LHCN-M2 (cell line): ENCODE results near the gene LCTL. TPM values are rescaled to one million over a fixed set of nuclear protein-coding genes. Genes with fewer than 3 reads are reported as not detected.
"Not testable (repeated sequence)": the region's sequence is repeated elsewhere in the genome, so short reads cannot be mapped to it uniquely, and the experiment has no call there.

ENCODE experiments used
- DNase-seq: peaks from one replicate; pipeline ENCODE4 v3.0.0-alpha.2; 2012; ENCODE audit warnings: low read depth
- total RNA-seq: library from RNA; depleted of rRNA; stranded (reverse); fragments of >200 nt; gene quantifications from 2 replicates; pipeline ENCODE4 v1.2.3, GENCODE V29; 2014; rRNA removed

The LCTL gene
- total RNA-seq, 1 experiment from 2014 or later, result 0.11 TPM

DNA sequence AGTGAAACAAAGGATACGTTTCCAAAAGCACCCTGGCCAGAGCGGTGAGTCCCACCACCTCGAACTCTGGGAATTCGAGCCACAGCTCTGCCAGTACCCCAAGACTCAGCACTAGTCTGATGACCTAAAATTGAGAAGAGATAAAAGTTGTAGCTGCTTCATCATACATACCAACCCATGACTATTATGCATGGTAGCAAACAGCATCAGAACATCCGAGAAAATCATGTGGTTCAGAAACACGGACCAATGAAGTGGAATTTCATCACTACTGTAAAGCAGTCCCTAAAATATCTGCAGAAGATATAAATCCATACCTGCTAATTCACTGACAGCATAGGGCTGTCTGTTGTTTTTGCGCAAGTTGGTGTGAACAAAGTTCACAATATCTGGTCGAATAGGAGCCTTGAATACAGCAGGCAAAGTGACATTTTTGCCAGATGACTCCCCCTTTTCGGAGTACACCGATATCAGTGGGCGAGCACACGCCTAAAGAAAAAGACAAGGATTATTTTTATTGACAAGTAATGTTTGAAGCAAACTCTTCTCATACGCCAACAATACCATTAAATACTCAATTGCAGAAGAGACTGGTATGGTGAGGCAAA lies 62.7 kb downstream of the LCTL start:
- not testable (repeated sequence) for DNase-seq

DNA sequence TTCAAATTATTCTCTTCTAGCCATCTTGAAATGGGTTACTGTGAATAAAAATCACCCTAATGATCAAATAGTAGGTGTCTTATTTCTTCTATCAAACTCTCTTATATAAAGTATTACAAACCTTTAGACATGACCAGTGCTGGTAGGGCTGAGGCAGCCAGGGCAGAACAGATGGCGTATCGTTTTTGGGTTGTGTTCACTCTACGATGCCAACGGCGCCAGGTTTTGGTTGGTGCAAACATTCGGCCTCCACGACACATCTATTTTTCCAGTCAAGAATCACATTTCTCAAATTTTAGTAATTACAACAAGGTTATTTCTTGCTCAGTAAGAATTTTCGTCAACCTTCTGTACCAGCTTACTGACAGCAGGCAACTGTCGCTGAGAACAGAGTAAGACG lies 63.3 kb downstream of the LCTL start:
- no peak for DNase-seq

DNA sequence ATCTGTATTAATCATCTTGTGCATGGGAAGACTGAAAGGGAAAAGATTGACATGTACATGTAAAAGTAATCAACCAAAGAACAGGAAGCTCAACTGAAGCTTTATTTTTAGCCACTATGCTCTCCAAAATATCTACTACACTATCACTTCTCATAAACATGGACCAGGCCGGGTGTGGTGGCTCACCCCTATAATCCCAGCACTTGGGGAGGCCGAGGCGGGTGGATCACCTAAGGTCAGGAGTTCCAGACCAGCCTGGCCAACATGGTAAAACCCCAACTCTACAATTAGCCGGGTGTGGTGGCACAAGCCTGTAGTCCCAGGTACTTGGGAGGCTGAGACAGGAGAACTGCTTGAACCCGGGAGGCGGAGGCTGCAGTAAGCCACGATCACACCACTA lies 65.5 kb downstream of the LCTL start:
- DNase-seq, result not testable (repeated sequence)

DNA sequence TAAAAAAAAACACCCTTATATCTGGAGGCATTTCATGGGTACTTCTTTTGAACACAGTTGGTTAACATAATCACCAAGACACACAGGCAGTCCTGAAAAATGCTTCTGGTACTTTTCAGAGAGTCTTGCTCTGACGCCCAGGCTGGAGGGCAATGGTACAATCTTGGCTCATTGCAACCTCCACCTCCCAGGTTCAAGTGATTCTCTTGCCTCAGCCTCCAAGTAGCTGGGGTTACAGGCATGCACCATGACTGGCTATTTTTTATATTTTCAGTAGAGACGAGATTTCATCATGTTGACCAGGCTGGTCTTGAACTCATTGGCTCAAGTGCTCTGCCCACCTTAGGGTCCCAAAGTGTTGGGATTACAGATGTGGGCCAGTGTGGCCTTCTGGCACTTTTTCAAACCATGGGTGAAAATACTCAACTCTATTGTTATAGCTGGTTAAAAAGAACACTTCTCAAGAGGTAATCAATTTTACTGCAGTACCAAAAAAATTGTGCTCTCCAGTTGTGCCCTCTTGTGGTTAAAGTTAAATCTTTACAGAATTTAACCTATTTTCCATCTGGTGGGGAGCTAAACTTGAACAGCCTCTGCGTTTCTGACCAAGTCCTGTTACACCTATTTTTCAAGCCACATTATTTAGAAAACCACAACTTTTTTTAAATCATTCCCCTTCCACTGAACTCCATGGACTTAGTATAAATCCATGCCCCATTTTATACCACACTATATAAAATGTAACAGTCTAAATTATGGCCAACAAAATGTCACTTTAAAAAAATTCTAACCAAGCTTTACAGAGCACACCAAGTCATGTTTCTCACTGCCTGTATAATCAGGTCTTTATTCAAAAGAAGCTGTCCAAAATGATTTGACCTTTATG lies 67.1 kb downstream of the LCTL start:
- DNase-seq, result peak; percentile 40

Other genes starting within 250 kb of the LCTL start
- gene TIPIN, start 209.3 kb downstream of the LCTL start, total RNA-seq, result 19.6 and 23.2 TPM in 2 replicates
- gene MAP2K1, start 179.1 kb downstream of the LCTL start, total RNA-seq, result 60.5 and 68.4 TPM in 2 replicates
- 14.5 and 17.6 TPM in 2 replicates for gene SNAPC5, start 68.2 kb downstream of the LCTL start, total RNA-seq
- gene RPL4, start 61.1 kb downstream of the LCTL start, total RNA-seq, result 4,112 and 6,708 TPM in 2 replicates
- 44.9 and 51.1 TPM in 2 replicates for gene ZWILCH, start 60.7 kb downstream of the LCTL start, total RNA-seq
- gene SMAD6, start 136.2 kb upstream of the LCTL start, total RNA-seq, result 2.4 and 3.3 TPM in 2 replicates